Mesenchymal stem cell (in vitro differentiated cells and primary cell): ENCODE measurements around the gene PLSCR5.

Experiments
- DNase-seq: peaks from one replicate; pipeline ENCODE4 v3.0.0-alpha.2; 2013
- H2AFZ ChIP-seq: one replicate; pipeline ENCODE4 v1.6.1; 2013; ENCODE audit warnings: low read depth, mild to moderate bottlenecking, control low read depth, inconsistent platforms, low read length, moderate library complexity
- H2AK5ac ChIP-seq: 2 replicates; pipeline ENCODE4 v1.6.1; 2013; ENCODE audit warnings: low read length, moderate library complexity, mild to moderate bottlenecking, inconsistent platforms; ENCODE audit not compliant: severe bottlenecking
- H2BK120ac ChIP-seq: one replicate; pipeline ENCODE4 v1.6.1; 2013; ENCODE audit warnings: low read depth, mild to moderate bottlenecking, inconsistent platforms, low read length, moderate library complexity
- H2BK12ac ChIP-seq, 2 experiments: one replicate each; pipeline ENCODE4 v1.6.1; 2013; ENCODE audit warnings: inconsistent platforms in 2 of 2, low read length in 2 of 2, mild to moderate bottlenecking in 2 of 2, moderate library complexity in 2 of 2, control low read depth in 1 of 2
- H2BK15ac ChIP-seq: one replicate; pipeline ENCODE4 v1.6.1; 2013; ENCODE audit warnings: mild to moderate bottlenecking, low read depth, inconsistent platforms; ENCODE audit not compliant: poor library complexity, severe bottlenecking
- H2BK5ac ChIP-seq: 2 replicates; pipeline ENCODE4 v1.6.1; 2013; ENCODE audit warnings: low read depth, mild to moderate bottlenecking, low read length, control low read depth, inconsistent platforms; ENCODE audit not compliant: poor library complexity, severe bottlenecking
- H3K14ac ChIP-seq, 2 experiments: one replicate each; pipeline ENCODE4 v1.6.1; 2013; ENCODE audit warnings: inconsistent platforms in 2 of 2, low read length in 2 of 2, control low read depth in 1 of 2, mild to moderate bottlenecking in 1 of 2, moderate library complexity in 1 of 2
- H3K18ac ChIP-seq, 2 experiments: one replicate each; pipeline ENCODE4 v1.6.1; 2013; ENCODE audit warnings: inconsistent platforms in 2 of 2, low read length in 2 of 2, control low read depth in 1 of 2, low read depth in 1 of 2, mild to moderate bottlenecking in 1 of 2
- H3K23ac ChIP-seq, 2 experiments: one replicate each; pipeline ENCODE4 v1.6.1; 2013; ENCODE audit warnings: inconsistent platforms in 2 of 2, low read length in 2 of 2, mild to moderate bottlenecking in 2 of 2, moderate library complexity in 2 of 2, control low read depth in 1 of 2
- H3K27ac ChIP-seq: 2 replicates; pipeline ENCODE4 v1.5.1; 2013; ENCODE audit warnings: mild to moderate bottlenecking, moderate library complexity, low read length, control low read depth, inconsistent platforms; ENCODE audit not compliant: poor library complexity, severe bottlenecking
- H3K27me3 ChIP-seq, 2 experiments: 2 replicates each; pipeline versions ENCODE4 v1.6.1 to v1.7.0; 2013; ENCODE audit warnings: low read length in 2 of 2, mild to moderate bottlenecking in 2 of 2, moderate library complexity in 2 of 2, control low read depth in 1 of 2, inconsistent platforms in 1 of 2; ENCODE audit not compliant: control insufficient read depth in 1 of 2, insufficient read depth in 1 of 2
- H3K36me3 ChIP-seq, 2 experiments: 2 replicates each; pipeline versions ENCODE4 v1.6.1 to v1.7.0; 2013; ENCODE audit warnings: low read length in 2 of 2, control low read depth in 1 of 2, inconsistent platforms in 1 of 2, low read depth in 1 of 2, mild to moderate bottlenecking in 1 of 2; ENCODE audit not compliant: insufficient read depth in 2 of 2, control insufficient read depth in 1 of 2
- H3K4ac ChIP-seq, 2 experiments: one replicate each; pipeline ENCODE4 v1.6.1; 2013; ENCODE audit warnings: inconsistent platforms in 2 of 2, low read length in 2 of 2, mild to moderate bottlenecking in 2 of 2, moderate library complexity in 2 of 2, control low read depth in 1 of 2, low read depth in 1 of 2
- H3K4me1 ChIP-seq: 2 replicates; pipeline ENCODE4 v1.6.1; 2013; ENCODE audit warnings: low read depth, low read length, control low read depth; ENCODE audit not compliant: control insufficient read depth, insufficient read depth
- H3K4me2 ChIP-seq: 2 replicates; pipeline ENCODE4 v1.6.1; 2013; ENCODE audit warnings: low read length, mild to moderate bottlenecking, inconsistent platforms; ENCODE audit not compliant: poor library complexity, severe bottlenecking
- H3K4me3 ChIP-seq, 2 experiments: 2 replicates each; pipeline versions ENCODE4 v1.5.1 to v1.7.0; 2013; ENCODE audit warnings: low read length in 2 of 2, mild to moderate bottlenecking in 2 of 2, control low read depth in 1 of 2, low read depth in 1 of 2; ENCODE audit not compliant: insufficient read depth in 1 of 2
- H3K79me1 ChIP-seq: replicated peaks from 2 replicates; pipeline ENCODE4 v1.6.1; 2013; ENCODE audit warnings: mild to moderate bottlenecking, control low read depth, low read length, inconsistent platforms; ENCODE audit not compliant: poor library complexity, severe bottlenecking
- H3K9ac ChIP-seq: 2 replicates; pipeline ENCODE4 v1.7.0; 2013; ENCODE audit warnings: mild to moderate bottlenecking, low read length, moderate library complexity
- H3K9me3 ChIP-seq: 2 replicates; pipeline ENCODE4 v1.7.0; 2013; ENCODE audit warnings: mild to moderate bottlenecking, low read length; ENCODE audit not compliant: control insufficient read depth
- H4K8ac ChIP-seq: one replicate; pipeline ENCODE4 v1.6.1; 2013; ENCODE audit warnings: inconsistent platforms, mild to moderate bottlenecking, low read length, moderate library complexity
- H4K91ac ChIP-seq: one replicate; pipeline ENCODE4 v1.6.1; 2013; ENCODE audit warnings: mild to moderate bottlenecking, low read length, inconsistent platforms
- WGBS: methylation state at CpG from one replicate; pipeline ENCODE4 v1.1.7; 2013; ENCODE audit warnings: mixed read lengths; 5-methylcytosine and 5-hydroxymethylcytosine counted together

Gene PLSCR5

DNA sequence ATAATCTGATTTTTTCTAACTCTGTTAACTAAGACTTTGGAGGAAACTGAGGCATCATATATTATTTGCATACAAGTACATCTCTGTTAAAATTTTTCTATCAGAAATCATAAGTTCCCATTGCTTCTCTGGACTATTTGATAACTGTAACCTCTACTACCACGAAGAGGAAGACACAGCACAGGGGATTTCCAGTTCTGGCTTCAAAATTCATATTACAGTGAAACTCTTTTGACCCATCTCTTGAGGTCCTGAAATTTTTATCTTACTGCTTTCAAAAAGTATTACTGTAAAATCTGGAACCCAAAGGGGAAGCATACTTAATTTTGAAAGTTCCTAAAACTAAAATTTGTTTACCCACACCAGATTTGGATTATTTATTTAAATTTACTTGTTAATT, 64.9 kb downstream of the PLSCR5 start:
- Histone ChIP-seq H3K4me1 (no peaks in the 10 kb centered on the region), H3K14ac (no peak overlapping the region), H2BK12ac (no peak overlapping the region), H2BK120ac (no peak overlapping the region), H2AFZ (no peak overlapping the region), H3K4me3 (peak overlapping the region in 1 of 2 experiments; percentile 7), H3K79me1 (peaks cover 11% of the 10 kb centered on the region), H2BK5ac (no peak overlapping the region), H2AK5ac (no peak overlapping the region), H2BK15ac (no peak overlapping the region), H3K4ac (no peak overlapping the region), H4K91ac (no peak overlapping the region), H3K4me2 (no peak overlapping the region), H3K23ac (no peak overlapping the region), H3K27me3 (no peaks in the 10 kb centered on the region), H3K18ac (no peak overlapping the region), H3K36me3 (peaks cover 3 to 5% of the 10 kb centered on the region in 2 experiments), H3K9me3 (no peaks in the 10 kb centered on the region), H3K27ac (no peak overlapping the region), H3K9ac (peak overlapping the region; percentile 21), H4K8ac (no peak overlapping the region)
- WGBS: 100% methylated on average over 1 of the region's 1 CpG
- no peak for DNase-seq

DNA sequence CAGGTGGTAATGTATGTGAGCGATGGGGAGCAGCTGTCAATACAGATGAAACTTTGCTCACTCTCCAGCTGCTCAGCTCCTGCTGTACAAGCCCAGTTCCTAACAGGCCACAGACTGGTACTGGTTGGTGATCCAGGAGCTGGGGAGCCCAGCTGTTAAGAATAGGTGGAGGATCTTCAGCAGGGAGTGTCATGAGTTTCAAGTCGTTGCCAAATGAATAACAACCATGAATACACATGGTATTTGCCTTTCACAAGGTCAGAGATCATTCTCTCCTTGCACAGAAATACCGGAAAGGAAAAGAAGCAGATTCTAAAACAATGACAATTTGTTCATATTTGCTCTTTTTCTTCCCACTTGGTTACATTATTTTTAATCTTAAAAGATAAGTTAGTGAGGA, 65.8 kb downstream of the PLSCR5 start:
- WGBS: 100% methylated on average over 3 of the region's 3 CpGs
- Histone ChIP-seq H3K9ac (no peak overlapping the region), H2BK15ac (no peak overlapping the region)

DNA sequence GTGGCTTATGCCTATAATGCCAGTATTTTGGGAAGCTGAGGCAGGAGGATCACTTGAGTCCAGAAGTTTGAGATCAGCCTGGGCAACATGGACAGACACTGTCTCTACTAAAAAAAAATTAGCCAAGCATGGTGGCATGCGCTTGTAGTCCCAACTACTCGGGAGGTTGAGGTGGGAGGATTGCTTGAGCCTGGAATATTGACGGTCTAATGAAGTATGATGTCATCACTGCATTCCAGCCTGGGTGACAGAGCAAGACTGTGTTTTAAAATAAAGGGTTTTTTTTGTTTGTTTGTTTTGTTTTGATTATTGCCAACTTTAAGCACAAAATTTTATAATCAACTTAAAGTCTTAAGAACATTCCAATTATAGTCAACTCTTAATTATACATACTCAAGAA, 67.5 kb downstream of the PLSCR5 start:
- DNase-seq: no peak
- Histone ChIP-seq H4K8ac (no peak overlapping the region), H2AK5ac (no peak overlapping the region), H3K36me3 (peaks cover 3 to 18% of the 10 kb centered on the region in 2 experiments), H3K9ac (no peak overlapping the region), H3K4me3 (no peak overlapping the region), H4K91ac (no peak overlapping the region), H3K79me1 (peaks cover 14% of the 10 kb centered on the region), H3K27me3 (no peaks in the 10 kb centered on the region), H3K4ac (no peak overlapping the region), H2BK15ac (no peak overlapping the region), H2AFZ (no peak overlapping the region), H2BK12ac (no peak overlapping the region), H2BK5ac (no peak overlapping the region), H3K27ac (no peak overlapping the region), H3K23ac (no peak overlapping the region), H3K4me1 (no peaks in the 10 kb centered on the region), H2BK120ac (no peak overlapping the region), H3K18ac (no peak overlapping the region), H3K9me3 (no peaks in the 10 kb centered on the region), H3K14ac (no peak overlapping the region), H3K4me2 (no peak overlapping the region)
- 66% methylated on average over 3 of the region's 3 CpGs for WGBS

More for the DNA sequence above, 65.8 kb downstream of the PLSCR5 start:
- Histone ChIP-seq H3K4me3 (no peak overlapping the region), H3K23ac (no peak overlapping the region), H2AK5ac (no peak overlapping the region), H3K18ac (no peak overlapping the region), H2BK120ac (no peak overlapping the region), H2AFZ (no peak overlapping the region), H3K79me1 (peaks cover 12% of the 10 kb centered on the region), H2BK5ac (no peak overlapping the region), H4K8ac (no peak overlapping the region), H3K4ac (no peak overlapping the region), H3K27ac (no peak overlapping the region), H3K4me1 (no peaks in the 10 kb centered on the region), H3K14ac (no peak overlapping the region), H3K9me3 (no peaks in the 10 kb centered on the region), H4K91ac (peak overlapping the region; percentile 4), H3K36me3 (peaks cover 3 to 6% of the 10 kb centered on the region in 2 experiments), H3K4me2 (no peak overlapping the region), H2BK12ac (no peak overlapping the region), H3K27me3 (no peaks in the 10 kb centered on the region)
- DNase-seq: no peak

DNA sequence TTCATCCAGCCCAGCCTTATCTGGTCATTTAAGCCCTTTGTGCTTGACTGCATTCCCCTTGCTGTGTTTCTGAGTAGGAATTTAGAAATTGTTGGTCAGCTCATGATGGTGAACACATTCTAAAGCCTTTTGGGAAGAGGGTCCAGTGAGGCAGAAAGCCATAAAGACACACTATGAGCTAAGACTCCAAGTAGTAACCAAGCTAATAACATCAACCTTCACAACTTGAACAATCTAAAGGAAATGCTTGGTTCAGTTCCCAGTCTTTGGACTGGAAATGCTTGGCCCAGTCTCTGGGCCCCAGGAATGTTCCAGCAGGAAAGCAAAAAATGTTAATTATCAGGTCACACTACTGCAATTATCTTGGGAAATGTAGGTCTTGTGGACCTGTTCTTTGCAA, 68.5 kb downstream of the PLSCR5 start:
- Histone ChIP-seq H3K9ac (no peak overlapping the region), H3K4me1 (no peaks in the 10 kb centered on the region), H3K9me3 (no peaks in the 10 kb centered on the region), H2BK5ac (no peak overlapping the region), H3K36me3 (peaks cover 3 to 27% of the 10 kb centered on the region in 2 experiments), H2BK120ac (no peak overlapping the region), H2AK5ac (no peak overlapping the region), H3K18ac (no peak overlapping the region), H3K27me3 (no peaks in the 10 kb centered on the region), H4K8ac (no peak overlapping the region), H3K14ac (no peak overlapping the region), H3K27ac (no peak overlapping the region), H3K23ac (no peak overlapping the region), H3K4ac (no peak overlapping the region), H2BK15ac (no peak overlapping the region), H3K4me2 (no peak overlapping the region), H3K4me3 (no peak overlapping the region), H4K91ac (no peak overlapping the region), H2AFZ (no peak overlapping the region), H3K79me1 (peaks cover 10% of the 10 kb centered on the region), H2BK12ac (no peak overlapping the region)
- DNase-seq: no peak
